CD8-positive, alpha-beta memory T cell (primary cell): ENCODE data around the gene CEP83. TPM values are rescaled to one million over a fixed set of nuclear protein-coding genes. Genes with fewer than 3 reads are reported as not detected.
A peak's percentile ranks its signal among the peaks of the same experiment; 100 is the strongest.

ENCODE experiments used
- CTCF ChIA-PET: fragments of 350-600 bp; sonication (Branson Sonifier 250); formaldehyde crosslinking; loops from one replicate; lab custom pipeline; 2021; ENCODE audit warnings: antibody characterized with exemption; lab: Charles Lee
- POLR2A ChIA-PET: fragments of 350-600 bp; sonication (Branson Sonifier 250); formaldehyde crosslinking; loops from one replicate; lab custom pipeline; 2021; ENCODE audit warnings: antibody characterized with exemption; lab: Charles Lee
- DNase-seq, 5 donors: peaks; one replicate each; pipeline versions ENCODE4 v3.0.0 to v3.0.0-alpha.2; 2020 to 2022; ENCODE audit warnings: mixed read lengths in 1 of 5
- H3K27ac ChIP-seq: one replicate; pipeline ENCODE4 v1.7.0; 2013; ENCODE audit warnings: low read depth, mild to moderate bottlenecking, low read length, moderate library complexity
- H3K27me3 ChIP-seq: 2 replicates; pipeline ENCODE4 v1.7.0; 2013; ENCODE audit warnings: low read length, mild to moderate bottlenecking; ENCODE audit not compliant: insufficient read depth, poor library complexity, severe bottlenecking
- H3K36me3 ChIP-seq: 2 replicates; pipeline ENCODE4 v1.7.0; 2013; ENCODE audit warnings: mild to moderate bottlenecking, low read length, moderate library complexity; ENCODE audit not compliant: insufficient read depth
- H3K4me1 ChIP-seq: 2 replicates; pipeline ENCODE4 v1.7.0; 2013; ENCODE audit warnings: mild to moderate bottlenecking, low read length, moderate library complexity; ENCODE audit not compliant: insufficient read depth
- H3K4me3 ChIP-seq: 2 replicates; pipeline ENCODE4 v1.7.0; 2013; ENCODE audit warnings: mild to moderate bottlenecking, low read length
- H3K9me3 ChIP-seq: 2 replicates; pipeline ENCODE4 v1.7.0; 2013; ENCODE audit warnings: mild to moderate bottlenecking, low read length
- H3K27ac Mint-ChIP-seq, 8 donors: one replicate each; pipeline ENCODE4 v1.8.0; 2020 to 2021; ENCODE audit warnings: mixed read lengths in 8 of 8, mild to moderate bottlenecking in 6 of 8, inconsistent platforms in 3 of 8, moderate library complexity in 3 of 8
- H3K27me3 Mint-ChIP-seq, 2 donors: one replicate each; pipeline ENCODE4 v1.8.0; 2020 to 2021; ENCODE audit warnings: mixed read lengths in 2 of 2, mild to moderate bottlenecking in 1 of 2, moderate library complexity in 1 of 2
- H3K36me3 Mint-ChIP-seq, 3 donors: one replicate each; pipeline ENCODE4 v1.8.0; 2020 to 2021; ENCODE audit warnings: mixed read lengths in 3 of 3, inconsistent platforms in 1 of 3, mild to moderate bottlenecking in 1 of 3
- H3K4me1 Mint-ChIP-seq, 3 donors: one replicate each; pipeline ENCODE4 v1.8.0; 2020 to 2021; ENCODE audit warnings: mixed read lengths in 3 of 3, inconsistent platforms in 1 of 3, mild to moderate bottlenecking in 1 of 3
- H3K4me3 Mint-ChIP-seq, 7 donors: one replicate each; pipeline ENCODE4 v1.8.0; 2020 to 2021; ENCODE audit warnings: mixed read lengths in 7 of 7, mild to moderate bottlenecking in 6 of 7, moderate library complexity in 4 of 7, inconsistent platforms in 2 of 7
- H3K9me3 Mint-ChIP-seq, 5 donors: one replicate each; pipeline ENCODE4 v1.8.0; 2020 to 2022; ENCODE audit warnings: mixed read lengths in 5 of 5, mild to moderate bottlenecking in 3 of 5, moderate library complexity in 2 of 5, inconsistent platforms in 1 of 5
- polyA plus RNA-seq: library from polyadenylated mRNA; unstranded; fragments of 300-500 nt; fragmentation: Illumina TruSeq; gene quantifications from one replicate; pipeline ENCODE4 v1.2.3, GENCODE V29; 2021
- total RNA-seq, 2 experiments: library from RNA; stranded (reverse); gene quantifications; one replicate each; pipeline ENCODE4 v1.2.3, GENCODE V29; 2021

Gene CEP83
- total and polyA plus RNA-seq, 3 experiments from 2014 or later, result 5.2 to 25.8 (median 25.7) TPM

DNA sequence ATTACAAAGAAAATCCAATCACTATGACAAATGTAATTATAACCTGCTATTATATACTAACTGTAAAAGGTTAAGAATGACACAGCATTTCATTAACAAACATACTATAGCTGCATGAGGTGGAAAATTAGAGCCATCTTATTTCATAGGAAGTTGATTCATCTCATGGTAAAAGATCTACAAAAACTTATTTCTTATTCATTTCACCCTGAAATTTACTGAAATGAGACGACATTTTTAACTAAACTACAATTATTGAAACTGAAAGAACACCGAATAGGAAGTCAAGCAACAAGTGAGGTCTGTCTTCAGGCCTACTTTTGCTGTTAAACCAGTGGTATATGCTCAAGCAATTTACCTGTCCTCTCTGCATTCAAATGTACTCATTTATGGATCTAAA, 87.2 kb downstream of the CEP83 start:
- Mint-ChIP-seq H3K27ac (peak overlapping the region in 3 of 8 donors; percentile 21 to 78 (median 72)), H3K4me1 (peaks cover 5 to 6% (median 6%) of the 10 kb centered on the region in 3 donors), H3K9me3 (no peaks in the 10 kb centered on the region), H3K36me3 (peaks cover 9 to 14% (median 12%) of the 10 kb centered on the region in 3 donors), H3K4me3 (no peak overlapping the region), H3K27me3 (no peaks in the 10 kb centered on the region)
- H3K36me3 ChIP-seq, result no peaks in the 10 kb centered on the region
- POLR2A ChIA-PET, result no interaction called here
- no peaks in the 10 kb centered on the region for H3K9me3 ChIP-seq
- no peak overlapping the region for H3K4me3 ChIP-seq
- no peak overlapping the region for H3K27ac ChIP-seq
- DNase-seq, result no peak
- no peaks in the 10 kb centered on the region for H3K4me1 ChIP-seq
- H3K27me3 ChIP-seq, result no peaks in the 10 kb centered on the region
- CTCF ChIA-PET, result no interaction called here

DNA sequence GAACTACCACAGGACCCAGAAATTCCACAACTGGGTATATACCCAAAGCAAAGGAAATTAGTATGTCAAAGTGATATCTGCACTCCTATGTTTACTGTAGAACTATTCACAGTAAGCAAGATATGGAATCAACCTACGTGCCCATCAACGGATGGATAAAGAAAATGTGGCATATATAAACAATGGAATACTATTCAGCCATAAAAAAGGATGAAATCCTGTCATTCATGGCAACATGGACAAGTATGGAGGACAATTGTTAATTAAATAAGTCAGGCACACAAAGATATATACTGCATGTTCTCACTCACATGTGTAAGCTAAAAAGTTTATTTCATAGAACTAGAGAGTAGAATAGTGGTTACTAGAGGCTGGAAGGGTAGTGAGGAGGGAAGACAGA, 97.0 kb downstream of the CEP83 start:
- Mint-ChIP-seq H3K4me1 (no peaks in the 10 kb centered on the region), H3K36me3 (peaks cover 35 to 61% (median 52%) of the 10 kb centered on the region in 3 donors), H3K9me3 (peaks cover 22 to 31% (median 30%) of the 10 kb centered on the region in 5 donors), H3K4me3 (no peak overlapping the region), H3K27me3 (no peaks in the 10 kb centered on the region), H3K27ac (no peak overlapping the region)
- no peaks in the 10 kb centered on the region for H3K36me3 ChIP-seq
- H3K27me3 ChIP-seq, result no peaks in the 10 kb centered on the region
- POLR2A ChIA-PET, result no interaction called here
- no peak for DNase-seq
- no peak overlapping the region for H3K27ac ChIP-seq
- H3K9me3 ChIP-seq, result no peaks in the 10 kb centered on the region
- H3K4me1 ChIP-seq, result no peaks in the 10 kb centered on the region
- CTCF ChIA-PET, result no interaction called here
- no peak overlapping the region for H3K4me3 ChIP-seq

DNA sequence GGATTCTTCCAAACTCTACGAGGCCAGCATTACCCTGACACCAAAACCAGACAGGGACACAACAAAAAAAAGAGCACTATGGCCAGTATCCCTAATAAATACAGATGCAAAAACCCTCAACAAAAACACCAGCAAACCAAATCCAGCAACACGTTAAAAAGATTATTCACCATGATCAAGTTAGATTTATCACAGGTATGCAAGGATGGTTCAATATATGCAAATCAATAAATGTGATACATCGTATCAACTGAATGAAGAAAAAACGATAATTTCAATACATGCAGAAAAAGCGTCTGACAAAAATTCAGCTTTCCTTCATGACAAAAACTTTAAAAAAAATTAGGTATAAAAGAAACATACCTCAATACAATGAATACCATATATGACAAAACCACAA, 99.9 kb downstream of the CEP83 start:
- no peak overlapping the region for H3K27ac Mint-ChIP-seq
- Histone ChIP-seq H3K36me3 (no peaks in the 10 kb centered on the region), H3K27ac (no peak overlapping the region), H3K27me3 (no peaks in the 10 kb centered on the region), H3K4me3 (no peak overlapping the region), H3K9me3 (no peaks in the 10 kb centered on the region), H3K4me1 (no peaks in the 10 kb centered on the region)
- H3K27me3 Mint-ChIP-seq, result no peaks in the 10 kb centered on the region
- peaks cover 31 to 47% (median 36%) of the 10 kb centered on the region in 5 donors for H3K9me3 Mint-ChIP-seq
- ChIA-PET POLR2A (no interaction called here), CTCF (no interaction called here)
- no peaks in the 10 kb centered on the region for H3K4me1 Mint-ChIP-seq
- DNase-seq, result no peak
- H3K4me3 Mint-ChIP-seq, result no peak overlapping the region
- H3K36me3 Mint-ChIP-seq, result peaks cover 39 to 70% (median 62%) of the 10 kb centered on the region in 3 donors

DNA sequence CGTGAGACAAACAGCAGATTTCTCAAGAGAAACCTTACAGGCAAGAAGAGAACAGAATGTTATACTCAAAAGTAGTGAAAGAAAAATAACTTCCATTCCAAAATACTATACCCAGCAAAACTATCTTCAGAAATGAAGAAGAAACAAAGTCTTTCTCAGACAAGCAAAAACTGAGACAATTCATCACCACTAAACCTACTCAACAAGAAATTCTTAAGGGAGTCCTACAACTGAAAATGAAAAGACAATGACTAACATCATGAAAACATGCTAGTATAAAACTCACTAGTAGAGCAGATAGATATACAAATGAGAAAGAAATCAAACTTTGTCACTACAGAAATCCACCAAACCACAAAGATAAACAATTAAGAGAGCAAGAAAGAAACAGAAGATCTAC, 106.5 kb downstream of the CEP83 start:
- Histone ChIP-seq H3K27ac (no peak overlapping the region), H3K9me3 (peaks cover 25% of the 10 kb centered on the region), H3K4me3 (no peak overlapping the region), H3K36me3 (peaks cover 5% of the 10 kb centered on the region), H3K4me1 (no peaks in the 10 kb centered on the region), H3K27me3 (no peaks in the 10 kb centered on the region)
- Mint-ChIP-seq H3K4me1 (peaks cover 0 to 7% (median 0%) of the 10 kb centered on the region in 3 donors), H3K4me3 (no peak overlapping the region), H3K27me3 (no peaks in the 10 kb centered on the region), H3K36me3 (peaks cover 39 to 86% (median 68%) of the 10 kb centered on the region in 3 donors), H3K9me3 (peaks cover 55 to 79% (median 65%) of the 10 kb centered on the region in 5 donors), H3K27ac (peak overlapping the region in 1 of 8 donors; percentile 1)
- no peak for DNase-seq
- CTCF ChIA-PET, result no interaction called here
- POLR2A ChIA-PET, result interaction anchor here (0.7 kb wide), 1 partner anchor 24 kb away, joined by 3 read pairs; no protein-coding TSS in a partner anchor

DNA sequence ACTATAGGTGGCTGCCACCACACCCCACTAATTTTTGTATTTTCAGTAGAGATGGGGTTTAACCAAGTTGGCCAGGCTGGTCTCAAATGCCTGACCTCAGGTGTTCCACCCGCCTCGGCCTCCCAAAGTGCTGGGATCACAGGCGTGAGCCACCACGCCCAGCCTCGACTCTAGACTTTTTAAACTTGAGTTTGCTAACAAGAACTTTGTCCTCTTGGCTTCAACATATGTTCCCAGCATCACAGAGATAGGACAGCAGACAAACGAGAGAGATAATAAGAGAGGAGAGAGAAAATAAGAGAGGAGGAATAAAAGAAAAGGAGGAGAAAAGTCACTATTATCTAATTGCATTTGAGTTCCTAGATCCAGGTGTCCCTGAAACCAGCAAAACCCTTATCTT, 119.1 kb downstream of the CEP83 start:
- H3K4me1 Mint-ChIP-seq, result no peaks in the 10 kb centered on the region
- DNase-seq, result no peak
- Histone ChIP-seq H3K36me3 (no peaks in the 10 kb centered on the region), H3K27me3 (no peaks in the 10 kb centered on the region), H3K4me3 (no peak overlapping the region), H3K9me3 (no peaks in the 10 kb centered on the region), H3K4me1 (no peaks in the 10 kb centered on the region), H3K27ac (no peak overlapping the region)
- no peaks in the 10 kb centered on the region for H3K9me3 Mint-ChIP-seq
- H3K27me3 Mint-ChIP-seq, result no peaks in the 10 kb centered on the region
- H3K4me3 Mint-ChIP-seq, result no peak overlapping the region
- CTCF ChIA-PET, result no interaction called here
- H3K27ac Mint-ChIP-seq, result no peak overlapping the region
- H3K36me3 Mint-ChIP-seq, result peaks cover 8 to 33% (median 9%) of the 10 kb centered on the region in 3 donors
- POLR2A ChIA-PET, result no interaction called here

DNA sequence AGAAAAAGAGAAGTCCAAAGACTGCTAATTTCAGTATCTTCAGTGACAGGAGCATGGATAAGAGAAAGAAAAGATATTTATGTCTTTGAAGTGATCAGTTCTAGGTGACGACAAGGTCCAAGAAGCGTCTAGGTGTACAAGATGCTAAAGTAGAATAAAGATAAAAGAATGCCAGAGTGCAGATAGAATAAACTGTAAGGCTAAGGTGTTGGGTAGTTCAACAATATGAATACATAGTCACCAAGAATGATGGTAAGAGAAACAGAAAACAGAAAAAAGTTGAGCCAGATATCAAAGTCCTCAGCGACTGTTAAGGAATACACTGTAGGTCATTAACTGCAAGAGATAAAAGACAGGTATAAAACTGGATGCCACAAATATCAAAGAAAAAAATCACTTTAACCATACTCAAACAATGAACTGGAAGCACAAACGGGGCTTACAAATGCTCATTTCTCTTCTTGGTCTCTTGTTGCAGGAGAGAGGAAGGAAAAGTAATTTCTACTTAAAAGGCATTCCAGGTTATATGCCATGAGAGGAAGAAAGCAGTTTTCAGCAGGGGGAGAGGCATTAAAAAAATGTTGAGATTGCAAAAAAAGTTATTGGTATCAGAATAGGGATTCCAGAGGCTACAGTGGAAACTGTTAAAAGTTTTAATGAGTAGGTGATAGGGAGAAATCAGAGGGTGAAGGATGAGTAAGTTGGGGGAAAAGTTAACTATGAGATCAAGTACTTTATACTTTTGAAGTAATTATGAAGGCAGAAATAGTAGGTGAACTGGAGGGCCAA, 121.5 kb downstream of the CEP83 start:
- no peaks in the 10 kb centered on the region for H3K9me3 ChIP-seq
- no peak overlapping the region for H3K27ac ChIP-seq
- H3K36me3 ChIP-seq, result no peaks in the 10 kb centered on the region
- no peak overlapping the region for H3K4me3 ChIP-seq
- ChIA-PET POLR2A (no interaction called here), CTCF (no interaction called here)
- no peaks in the 10 kb centered on the region for H3K27me3 ChIP-seq
- H3K4me3 Mint-ChIP-seq, result no peak overlapping the region
- H3K9me3 Mint-ChIP-seq, result no peaks in the 10 kb centered on the region
- no peaks in the 10 kb centered on the region for H3K4me1 ChIP-seq
- no peaks in the 10 kb centered on the region for H3K4me1 Mint-ChIP-seq
- DNase-seq, result no peak
- no peaks in the 10 kb centered on the region for H3K27me3 Mint-ChIP-seq
- H3K36me3 Mint-ChIP-seq, result peaks cover 2 to 14% (median 10%) of the 10 kb centered on the region in 3 donors
- H3K27ac Mint-ChIP-seq, result peak overlapping the region in 1 of 8 donors; percentile 16

DNA sequence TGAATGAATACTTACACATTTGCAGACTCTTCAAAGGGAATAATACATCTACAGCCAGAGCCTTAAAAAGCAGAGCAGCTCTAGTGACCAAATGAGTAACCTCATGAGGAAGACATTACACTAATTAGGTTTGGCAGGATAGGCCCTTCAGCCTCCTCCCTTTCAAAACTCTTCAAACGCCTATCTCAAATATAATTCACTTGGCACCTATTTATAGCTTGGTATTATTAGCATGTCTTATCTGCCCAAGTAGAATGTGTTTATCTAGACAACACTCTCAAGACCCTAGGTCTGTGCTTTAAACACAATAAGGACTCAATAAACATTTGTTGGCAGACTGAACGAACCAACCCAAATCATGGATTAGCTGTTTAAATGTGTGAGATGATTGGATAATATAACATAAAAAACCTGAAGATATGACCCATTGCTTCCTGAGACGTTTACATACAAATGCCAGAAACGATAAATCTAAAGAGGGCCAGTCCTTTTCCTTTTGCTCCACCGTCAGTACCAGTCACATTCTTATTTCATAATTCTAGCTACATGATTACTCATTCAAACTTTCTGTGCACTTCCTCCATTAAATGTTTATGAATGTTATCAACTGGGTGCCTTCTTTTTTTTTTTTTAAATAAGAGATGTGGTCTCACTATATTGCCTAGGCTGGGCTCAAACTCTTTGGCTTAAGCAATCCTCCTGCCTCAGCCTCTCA, 123.3 kb downstream of the CEP83 start:
- no peaks in the 10 kb centered on the region for H3K4me1 ChIP-seq
- Mint-ChIP-seq H3K36me3 (peaks cover 6 to 13% (median 12%) of the 10 kb centered on the region in 3 donors), H3K27ac (no peak overlapping the region), H3K4me1 (no peaks in the 10 kb centered on the region), H3K27me3 (no peaks in the 10 kb centered on the region), H3K4me3 (no peak overlapping the region), H3K9me3 (no peaks in the 10 kb centered on the region)
- no peaks in the 10 kb centered on the region for H3K9me3 ChIP-seq
- POLR2A ChIA-PET, result no interaction called here
- no peak overlapping the region for H3K4me3 ChIP-seq
- DNase-seq, result no peak
- H3K36me3 ChIP-seq, result no peaks in the 10 kb centered on the region
- no peak overlapping the region for H3K27ac ChIP-seq
- no peaks in the 10 kb centered on the region for H3K27me3 ChIP-seq
- CTCF ChIA-PET, result no interaction called here

DNA sequence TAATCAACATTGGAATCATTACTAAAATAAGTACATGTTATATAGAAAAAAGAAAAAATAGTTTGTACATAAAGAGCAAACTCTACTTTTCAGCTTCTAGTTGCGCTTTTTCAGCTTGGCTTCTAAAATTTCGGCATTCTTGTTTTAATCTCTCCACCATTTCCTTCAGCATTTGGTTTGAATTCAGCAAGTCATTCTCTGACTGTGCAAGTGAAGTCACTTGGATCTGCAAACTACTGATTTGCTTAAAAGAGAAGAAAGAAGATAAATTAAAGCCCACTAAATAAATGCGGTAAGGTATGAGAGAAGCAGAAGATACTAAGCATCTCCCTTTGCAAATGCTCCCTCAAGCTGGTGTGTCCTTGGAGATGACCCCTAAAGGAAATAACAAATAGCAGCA, 126.3 kb downstream of the CEP83 start:
- Histone ChIP-seq H3K27ac (no peak overlapping the region), H3K4me3 (no peak overlapping the region), H3K36me3 (no peaks in the 10 kb centered on the region), H3K9me3 (no peaks in the 10 kb centered on the region), H3K4me1 (no peaks in the 10 kb centered on the region), H3K27me3 (no peaks in the 10 kb centered on the region)
- DNase-seq, result no peak
- ChIA-PET CTCF (no interaction called here), POLR2A (no interaction called here)
- H3K4me1 Mint-ChIP-seq, result no peaks in the 10 kb centered on the region
- no peaks in the 10 kb centered on the region for H3K27me3 Mint-ChIP-seq
- H3K36me3 Mint-ChIP-seq, result peaks cover 16 to 23% (median 19%) of the 10 kb centered on the region in 3 donors
- H3K4me3 Mint-ChIP-seq, result no peak overlapping the region
- no peak overlapping the region for H3K27ac Mint-ChIP-seq
- no peaks in the 10 kb centered on the region for H3K9me3 Mint-ChIP-seq
